Measurements from ENCODE around the gene PGBD2.
"Not testable (repeated sequence)": the region's sequence is repeated elsewhere in the genome, so short reads cannot be mapped to it uniquely, and the experiment has no call there.

Gene PGBD2, protein sequence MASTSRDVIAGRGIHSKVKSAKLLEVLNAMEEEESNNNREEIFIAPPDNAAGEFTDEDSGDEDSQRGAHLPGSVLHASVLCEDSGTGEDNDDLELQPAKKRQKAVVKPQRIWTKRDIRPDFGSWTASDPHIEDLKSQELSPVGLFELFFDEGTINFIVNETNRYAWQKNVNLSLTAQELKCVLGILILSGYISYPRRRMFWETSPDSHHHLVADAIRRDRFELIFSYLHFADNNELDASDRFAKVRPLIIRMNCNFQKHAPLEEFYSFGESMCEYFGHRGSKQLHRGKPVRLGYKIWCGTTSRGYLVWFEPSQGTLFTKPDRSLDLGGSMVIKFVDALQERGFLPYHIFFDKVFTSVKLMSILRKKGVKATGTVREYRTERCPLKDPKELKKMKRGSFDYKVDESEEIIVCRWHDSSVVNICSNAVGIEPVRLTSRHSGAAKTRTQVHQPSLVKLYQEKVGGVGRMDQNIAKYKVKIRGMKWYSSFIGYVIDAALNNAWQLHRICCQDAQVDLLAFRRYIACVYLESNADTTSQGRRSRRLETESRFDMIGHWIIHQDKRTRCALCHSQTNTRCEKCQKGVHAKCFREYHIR

DNA sequence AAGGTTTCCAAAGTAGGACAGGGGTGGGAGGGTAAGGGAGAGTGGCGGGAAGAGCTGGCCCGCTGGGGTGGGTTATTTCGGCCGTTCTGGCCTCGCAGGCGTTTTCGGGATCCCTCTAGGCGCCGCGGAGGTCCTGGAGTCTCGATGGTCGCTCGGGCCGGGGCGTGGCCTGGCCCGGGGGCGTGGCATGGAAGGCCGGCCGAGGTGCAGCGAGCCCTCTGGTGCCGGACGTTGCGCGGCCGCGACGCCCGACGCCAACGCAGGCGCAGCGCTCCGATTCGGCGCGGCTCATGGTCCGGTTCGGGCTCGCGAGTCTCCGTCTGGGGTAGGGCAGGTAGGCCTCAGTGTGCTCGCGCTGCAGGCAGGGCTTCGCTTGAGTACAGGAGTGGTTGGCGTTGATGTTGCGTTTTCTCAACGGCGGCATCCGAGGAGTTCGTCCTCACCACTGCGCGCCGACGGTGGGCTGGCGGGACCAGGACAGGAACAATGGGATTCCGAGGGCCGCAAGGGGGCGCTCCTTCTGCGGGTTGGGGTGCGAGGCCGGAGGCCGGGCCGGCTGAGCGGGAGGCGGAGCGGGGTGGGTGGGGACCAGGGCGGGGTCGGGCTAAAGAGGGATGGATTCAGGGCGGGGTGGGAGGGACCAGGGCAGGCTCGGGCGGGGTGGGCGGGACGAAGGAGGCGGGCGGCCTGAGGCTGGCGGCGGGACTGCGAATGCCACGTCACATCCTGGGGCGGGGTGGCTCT lies at the start of gene PGBD2:
PGBD2 (plus strand) TSS at position 227 of the 744 bp plus-strand sequence. CDS start 7,628 bp downstream, outside the sequence.
- peak; percentile 93 for DNase-seq

DNA sequence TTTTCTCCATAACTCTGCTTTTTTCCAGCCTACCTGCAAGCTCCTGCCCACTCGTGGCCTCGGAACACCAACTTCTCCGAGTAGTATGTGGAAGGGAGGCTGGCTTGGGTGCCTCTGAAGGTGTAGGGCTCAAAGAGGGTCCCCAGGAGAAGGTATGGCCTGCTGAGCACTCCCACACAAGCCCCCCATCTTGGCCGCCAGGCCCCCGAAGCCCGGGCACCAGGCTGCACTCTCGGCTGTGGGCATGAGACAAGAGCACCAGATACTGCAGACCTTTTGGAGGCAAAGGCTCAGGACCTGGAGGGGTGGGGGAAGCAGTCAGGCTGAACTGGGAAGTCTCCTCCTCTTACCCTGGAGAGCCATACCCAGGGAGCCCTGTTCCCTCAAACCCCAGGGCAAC lies 48.8 kb upstream of the PGBD2 start:
- no peak for DNase-seq

- no peak for DNase-seq
These were observed 48.3 kb upstream of the PGBD2 start for GRCh38 chr1:248857749-248858095.

DNA sequence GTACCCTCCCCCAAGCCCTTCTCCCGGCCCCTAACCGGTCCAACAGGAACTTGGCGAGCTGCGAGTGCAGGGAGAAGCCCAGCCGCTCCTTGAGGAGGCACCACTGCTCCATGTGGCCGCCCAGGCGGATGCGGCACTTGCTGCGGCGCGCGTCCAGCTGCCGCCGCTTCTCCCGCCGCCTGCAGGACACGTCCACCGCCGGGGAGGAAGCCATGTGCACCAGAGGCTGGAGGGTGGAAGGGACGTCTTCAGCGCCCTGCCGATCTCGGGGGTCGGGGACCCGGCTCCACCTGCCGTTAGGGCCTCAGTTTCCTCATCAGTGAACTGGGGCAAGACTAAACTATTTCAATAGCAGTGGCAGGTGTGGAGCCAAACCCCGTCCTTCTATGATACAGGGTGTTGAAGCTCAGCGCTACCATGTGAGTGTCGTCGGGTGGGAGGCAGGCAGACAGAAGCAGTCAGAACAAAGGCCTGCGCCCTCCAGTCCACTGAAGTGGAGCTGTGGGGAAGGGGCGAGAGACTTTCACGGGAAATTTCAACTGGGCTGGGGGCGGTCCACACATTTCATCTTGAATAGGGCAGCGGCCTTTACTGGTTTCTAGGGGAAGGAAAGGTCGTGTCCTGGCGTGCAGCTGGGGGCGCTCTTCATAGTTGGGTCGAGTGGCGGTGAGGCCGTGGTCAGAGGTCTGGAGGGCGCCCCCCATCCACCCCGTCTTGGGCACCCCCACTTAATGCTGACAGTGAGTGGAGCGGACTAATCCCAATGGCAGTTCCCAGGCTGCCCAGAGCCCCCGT lies 47.7 kb upstream of the PGBD2 start:
- DNase-seq = peak; percentile 17

DNA sequence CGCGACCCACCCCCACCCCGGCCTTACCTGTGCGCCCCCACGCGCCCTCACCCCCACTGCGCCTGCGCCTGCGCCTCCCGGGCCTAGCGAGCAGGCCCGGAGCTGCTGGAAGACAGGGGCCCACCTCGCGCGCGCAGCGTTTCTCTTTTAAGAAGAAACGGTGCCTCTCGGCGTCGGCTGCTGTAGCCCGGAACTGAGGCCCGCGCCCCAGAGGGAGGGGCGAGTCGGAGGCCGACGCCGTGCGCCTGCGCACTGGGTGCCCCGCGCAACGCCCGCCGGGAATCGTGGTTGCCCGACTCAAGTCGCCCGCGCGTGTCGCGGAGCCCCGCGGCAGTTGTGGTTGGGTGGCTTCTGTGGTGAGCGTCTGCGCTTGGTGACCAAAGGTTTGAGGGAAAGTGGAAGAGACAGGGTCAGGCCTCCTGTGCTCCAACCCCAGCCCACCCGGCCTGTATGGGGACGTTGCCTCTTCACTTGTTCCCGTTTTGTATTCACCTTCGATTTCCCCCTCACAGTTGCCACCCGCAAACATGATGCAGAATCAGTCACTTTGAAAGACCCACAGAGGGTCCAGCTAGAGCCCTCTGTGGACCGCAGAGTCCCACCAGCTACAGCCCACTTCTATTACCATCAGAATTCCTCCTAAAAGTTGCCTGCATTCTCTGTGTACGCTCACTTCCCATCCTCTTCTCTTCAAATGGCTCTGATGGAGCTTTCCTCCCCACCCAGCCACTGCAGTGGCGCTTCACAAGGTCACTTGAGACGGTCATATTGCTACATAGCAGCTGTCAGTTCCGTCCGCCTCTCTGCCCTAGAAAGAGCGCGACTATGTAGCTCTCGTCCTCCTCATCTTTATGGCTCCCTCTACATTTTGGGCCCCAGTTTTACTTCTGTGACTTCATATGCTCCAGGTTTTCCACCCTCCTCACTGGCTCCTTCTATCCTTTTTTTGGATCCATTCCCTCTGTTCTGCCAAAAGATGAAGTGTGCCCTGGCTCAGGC lies 46.8 kb upstream of the PGBD2 start, which contains the start of gene ZNF692:
ZNF692 (minus strand) TSS at position 195 of the 999 bp plus-strand sequence. CDS start 776 bp downstream, outside the sequence.
- DNase-seq = peak; percentile 98

DNA sequence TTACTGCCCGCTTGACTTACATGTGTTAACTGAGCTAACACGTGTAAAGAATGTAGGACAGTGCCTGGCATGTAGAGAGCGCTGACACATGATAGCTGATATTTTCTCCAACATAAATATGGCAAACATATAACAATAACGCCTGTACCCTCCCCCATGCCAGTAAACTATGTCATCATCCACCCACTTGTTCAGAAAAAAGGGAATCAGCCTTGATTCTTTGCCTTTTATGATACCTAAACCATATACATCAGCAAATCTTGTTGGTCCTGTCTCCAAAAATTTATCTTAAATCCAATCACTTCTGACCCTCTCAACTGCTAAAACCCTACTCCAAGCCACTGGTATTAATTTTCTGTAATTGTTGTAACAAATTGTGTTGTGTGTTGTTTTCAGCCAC lies 46.0 kb upstream of the PGBD2 start:
- DNase-seq = no peak

GRCh38 chr1:248861616-248862015 lies 44.4 kb upstream of the PGBD2 start:
- DNase-seq = no peak

GRCh38 chr1:248862695-248862997 lies 43.4 kb upstream of the PGBD2 start:
- no peak for DNase-seq

DNA sequence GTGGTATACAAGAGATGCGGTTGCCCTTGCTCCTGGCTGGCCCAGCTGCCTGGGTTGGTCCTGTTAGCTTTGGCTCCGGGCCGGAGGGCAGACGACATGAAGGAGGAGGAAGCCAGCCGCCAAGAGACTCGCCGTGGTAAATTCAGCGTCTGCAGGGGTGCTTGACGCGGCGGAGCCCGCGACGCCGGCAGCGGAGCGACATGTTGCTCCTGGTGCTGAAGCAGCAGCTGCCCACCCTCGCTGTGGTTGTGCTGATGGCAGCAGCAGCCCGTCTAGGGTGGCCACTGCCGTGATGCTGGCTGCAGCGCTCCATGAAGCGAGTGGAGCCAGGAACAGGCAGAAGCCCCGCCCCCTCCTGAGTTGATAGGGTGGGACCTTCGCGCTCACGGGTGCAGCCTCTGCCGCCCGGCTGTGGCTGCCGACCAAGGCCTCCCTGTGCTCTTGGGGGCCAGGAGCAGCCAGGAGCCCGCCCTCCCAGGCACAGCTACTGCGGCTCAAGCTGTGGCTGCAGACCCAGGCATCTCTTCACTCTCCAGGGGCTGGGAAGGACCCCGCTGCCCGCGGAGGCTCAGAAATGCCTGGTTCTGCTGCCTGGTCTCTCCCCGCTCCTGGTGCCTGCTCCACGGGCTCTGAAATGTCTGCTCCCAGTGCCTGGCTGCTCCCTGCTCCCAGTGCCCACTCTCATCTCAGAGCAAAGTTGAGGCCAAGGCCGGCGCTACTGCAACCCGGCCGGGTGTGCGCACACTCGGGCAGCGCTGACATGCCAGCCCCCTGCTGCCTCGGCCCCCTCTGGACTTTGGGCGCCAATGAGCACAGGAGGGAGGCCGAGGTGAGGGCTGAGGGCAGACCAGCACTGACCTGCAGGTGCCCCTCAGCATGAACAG lies 42.8 kb upstream of the PGBD2 start:
- DNase-seq = peak; percentile 79

- DNase-seq = no peak
These were observed 34.1 kb upstream of the PGBD2 start for GRCh38 chr1:248871837-248872401.

- DNase-seq = no peak
These were observed 33.2 kb upstream of the PGBD2 start for GRCh38 chr1:248872752-248873408.

- peak; percentile 92 for DNase-seq
These were observed 32.5 kb upstream of the PGBD2 start for GRCh38 chr1:248873409-248873992.

DNA sequence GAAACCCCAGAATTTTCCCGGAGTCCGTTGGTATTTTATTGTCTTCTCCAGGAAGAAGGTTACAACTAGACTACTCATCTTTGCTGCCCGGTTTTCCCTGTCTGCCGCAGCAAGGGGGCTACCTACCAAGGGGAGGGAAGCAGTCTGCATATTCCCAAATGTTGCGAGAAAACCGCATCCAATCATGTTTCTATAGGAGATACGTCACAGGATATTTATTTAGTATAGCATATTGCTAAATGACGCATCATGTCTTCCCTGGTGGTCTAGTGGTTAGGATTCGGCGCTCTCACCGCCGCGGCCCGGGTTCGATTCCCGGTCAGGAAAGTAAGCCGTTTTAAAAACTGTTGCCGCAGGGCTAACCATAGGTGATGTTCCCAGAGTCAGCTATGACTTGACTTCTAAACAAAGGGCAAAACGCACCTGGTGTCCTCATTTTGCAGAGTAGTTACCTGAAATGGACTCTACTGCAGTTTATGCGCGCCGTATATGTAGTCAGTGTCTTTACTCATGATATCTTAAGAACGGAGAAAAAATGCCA lies 32.0 kb upstream of the PGBD2 start:
- peak; percentile 87 for DNase-seq

- DNase-seq = no peak
These were observed 24.8 kb upstream of the PGBD2 start for GRCh38 chr1:248881261-248881660.

- not testable (repeated sequence) for DNase-seq
These were observed 23.6 kb upstream of the PGBD2 start for GRCh38 chr1:248882427-248882826.

GRCh38 chr1:248884632-248885295 lies 21.3 kb upstream of the PGBD2 start:
- DNase-seq = no peak

- DNase-seq = no peak
These were observed 20.4 kb upstream of the PGBD2 start for GRCh38 chr1:248885646-248886045.

GRCh38 chr1:248886237-248886895 lies 19.7 kb upstream of the PGBD2 start:
- no peak for DNase-seq

Data from CD4-positive, alpha-beta T cell treated with Interleukin-4 for 4 hours (primary cell).